OCI-LY3 (cell line): Measurements from ENCODE around the gene HDAC3.

Experiments used
- CTCF ChIP-seq: fragments of 200-600, 300-600 bp; sonication (generic); IDR thresholded peaks from 2 replicates; pipeline ENCODE4 v1.5.1; 2014; ENCODE audit warnings: antibody characterized with exemption, low read length, low read depth
- EZH2phosphoT487 ChIP-seq: fragments of 200-600 bp; shearing (Covaris generic); IDR thresholded peaks from 2 replicates; pipeline ENCODE4 v1.6.1; 2018; ENCODE audit warnings: antibody characterized with exemption, mixed run types, low read depth

GRCh38 chr5:141586246-141586645 is 50.4 kb downstream of the HDAC3 start:
- no peak for TF ChIP-seq CTCF
- TF ChIP-seq EZH2phosphoT487: no peak
